Colonic mucosa (tissue), 4 donors: ENCODE measurements around the gene GALNT18. TPM values are rescaled to one million over a fixed set of nuclear protein-coding genes. Genes with fewer than 3 reads are reported as not detected.

Experiments
- DNase-seq: peaks from one replicate; pipeline ENCODE4 v3.0.0-alpha.2; 2020
- H3K27ac ChIP-seq: fragments of 200-600 bp; one replicate; pipeline ENCODE4 v1.8.0; 2021
- H3K27me3 ChIP-seq: fragments of 200-600 bp; one replicate; pipeline ENCODE4 v1.8.0; 2021
- H3K36me3 ChIP-seq: fragments of 200-600 bp; one replicate; pipeline ENCODE4 v1.8.0; 2021
- H3K4me1 ChIP-seq: fragments of 200-600 bp; one replicate; pipeline ENCODE4 v1.8.0; 2021; ENCODE audit warnings: mild to moderate bottlenecking
- H3K4me3 ChIP-seq: fragments of 200-600 bp; one replicate; pipeline ENCODE4 v1.8.0; 2021
- H3K9ac ChIP-seq, 2 donors: one replicate each; pipeline ENCODE4 v1.7.0; 2013; ENCODE audit warnings: control low read depth in 2 of 2, low read depth in 2 of 2, low read length in 2 of 2
- H3K9me3 ChIP-seq: fragments of 200-600 bp; one replicate; pipeline ENCODE4 v1.8.0; 2021
- intact Hi-C: fragments of 100-400 bp; cut with DNase I; formaldehyde crosslinking; loops from one replicate; pipeline ENCODE4 v1.14.1; 2022
- total RNA-seq, 2 donors: library from RNA; stranded (reverse); fragmentation: NEBNext Ultra II Directional in 1 of 2; extraction: Animal tissue kit (Norgen Biotek cat#: 25700) in 1 of 2; gene quantifications; one replicate each; pipeline ENCODE4 v1.2.1, GENCODE V29; 2021
- TF ChIP-seq, protein P1 (sequence below): fragments of 200-600 bp; IDR thresholded peaks from one replicate; pipeline ENCODE4 v1.8.0; 2022; ENCODE audit warnings: antibody characterized with exemption, mild to moderate bottlenecking
- donor health status: healthy.
- donor health status: DM: no; HTN: no; CAD: no.
- donor health status: DM: no; HTN: no; CAD: no.

Gene GALNT18
- total RNA-seq, 2 donors from 2014 or later, result 3.6 to 8.3 TPM

DNA sequence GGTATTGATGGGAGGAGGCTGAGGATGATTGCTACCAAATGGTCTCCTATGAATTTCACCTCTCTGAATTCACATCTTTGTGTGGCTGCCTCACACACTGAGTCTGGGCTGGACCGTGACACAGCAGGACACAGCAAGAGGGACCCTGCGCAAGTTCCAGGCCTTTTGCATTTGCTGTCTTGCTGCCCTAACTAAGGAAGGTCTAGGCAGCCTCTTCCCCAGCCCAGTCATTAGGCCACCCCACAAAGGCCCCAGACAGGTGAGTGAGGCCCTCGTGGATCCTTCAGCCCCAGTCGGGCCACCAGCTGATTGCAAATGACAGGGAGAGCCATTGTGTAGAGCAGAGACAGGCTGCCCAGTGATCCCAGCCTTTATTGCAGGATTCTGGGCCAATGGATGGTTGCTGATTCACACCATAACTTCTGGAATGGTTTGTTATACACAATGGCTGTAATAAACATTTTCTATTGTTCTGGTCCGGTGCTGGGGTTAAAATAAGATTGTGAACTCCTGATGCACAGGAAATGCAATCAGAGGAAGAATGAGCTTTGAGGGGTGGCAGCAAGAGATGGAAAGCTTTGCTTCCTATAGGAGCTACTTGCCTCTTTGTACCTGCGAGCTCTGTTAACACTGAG is 240.2 kb downstream of the GALNT18 start:
- H3K9me3 ChIP-seq, result no peaks in the 10 kb centered on the region
- no peak for DNase-seq
- no peak overlapping the region for H3K9ac ChIP-seq
- intact Hi-C loops, result no loop called here
- H3K27me3 ChIP-seq, result no peaks in the 10 kb centered on the region
- H3K4me3 ChIP-seq, result no peak overlapping the region
- H3K36me3 ChIP-seq, result no peaks in the 10 kb centered on the region
- H3K4me1 ChIP-seq, result no peaks in the 10 kb centered on the region
- H3K27ac ChIP-seq, result no peak overlapping the region
- TF ChIP-seq, protein P1, sequence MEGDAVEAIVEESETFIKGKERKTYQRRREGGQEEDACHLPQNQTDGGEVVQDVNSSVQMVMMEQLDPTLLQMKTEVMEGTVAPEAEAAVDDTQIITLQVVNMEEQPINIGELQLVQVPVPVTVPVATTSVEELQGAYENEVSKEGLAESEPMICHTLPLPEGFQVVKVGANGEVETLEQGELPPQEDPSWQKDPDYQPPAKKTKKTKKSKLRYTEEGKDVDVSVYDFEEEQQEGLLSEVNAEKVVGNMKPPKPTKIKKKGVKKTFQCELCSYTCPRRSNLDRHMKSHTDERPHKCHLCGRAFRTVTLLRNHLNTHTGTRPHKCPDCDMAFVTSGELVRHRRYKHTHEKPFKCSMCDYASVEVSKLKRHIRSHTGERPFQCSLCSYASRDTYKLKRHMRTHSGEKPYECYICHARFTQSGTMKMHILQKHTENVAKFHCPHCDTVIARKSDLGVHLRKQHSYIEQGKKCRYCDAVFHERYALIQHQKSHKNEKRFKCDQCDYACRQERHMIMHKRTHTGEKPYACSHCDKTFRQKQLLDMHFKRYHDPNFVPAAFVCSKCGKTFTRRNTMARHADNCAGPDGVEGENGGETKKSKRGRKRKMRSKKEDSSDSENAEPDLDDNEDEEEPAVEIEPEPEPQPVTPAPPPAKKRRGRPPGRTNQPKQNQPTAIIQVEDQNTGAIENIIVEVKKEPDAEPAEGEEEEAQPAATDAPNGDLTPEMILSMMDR, result no peak

DNA sequence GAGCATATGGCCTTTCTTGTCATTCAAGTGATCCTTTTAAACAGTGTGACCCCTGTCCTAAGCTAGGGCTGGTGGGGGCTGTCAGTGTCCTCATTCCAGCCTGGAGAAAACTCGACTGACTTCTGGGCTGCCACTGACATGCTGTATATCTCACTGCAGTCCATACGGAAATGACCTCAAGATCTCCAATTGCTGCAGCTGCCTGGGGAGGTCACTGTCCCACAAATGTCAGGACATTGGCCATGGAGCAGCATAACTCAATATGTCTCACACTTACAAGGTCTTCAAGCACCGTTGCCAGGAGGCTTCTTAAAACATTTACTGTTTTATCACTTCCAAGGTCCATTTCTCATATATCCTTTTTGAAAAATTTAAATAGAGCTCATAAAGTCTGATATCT is 240.9 kb downstream of the GALNT18 start:
- Histone ChIP-seq H3K4me3 (no peak overlapping the region), H3K27me3 (no peaks in the 10 kb centered on the region), H3K9me3 (no peaks in the 10 kb centered on the region), H3K36me3 (no peaks in the 10 kb centered on the region), H3K9ac (no peak overlapping the region), H3K27ac (no peak overlapping the region), H3K4me1 (no peaks in the 10 kb centered on the region)
- TF ChIP-seq, protein P1, result no peak
- intact Hi-C loops, result no loop called here
- no peak for DNase-seq

DNA sequence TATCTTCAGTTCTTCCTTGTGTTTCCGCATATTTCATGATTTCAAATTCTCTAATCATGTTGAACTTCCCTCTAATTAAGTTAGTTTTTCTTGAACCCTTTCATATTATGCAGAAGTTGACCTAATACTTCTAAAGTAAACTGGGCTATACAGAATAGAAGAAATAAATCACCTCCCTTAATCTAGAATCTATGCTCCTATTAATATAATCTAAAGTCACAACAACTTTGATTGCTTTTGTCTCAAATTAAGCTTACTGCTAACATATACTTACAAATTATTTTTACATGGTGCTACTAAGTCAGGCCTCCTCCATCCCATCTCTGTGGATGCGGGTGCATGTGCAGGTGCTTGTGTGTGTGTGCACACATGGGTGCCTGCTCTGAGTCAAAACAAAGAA is 241.5 kb downstream of the GALNT18 start:
- Histone ChIP-seq H3K9me3 (no peaks in the 10 kb centered on the region), H3K4me1 (no peaks in the 10 kb centered on the region), H3K27ac (no peak overlapping the region), H3K27me3 (no peaks in the 10 kb centered on the region), H3K36me3 (no peaks in the 10 kb centered on the region), H3K9ac (no peak overlapping the region), H3K4me3 (no peak overlapping the region)
- DNase-seq, result no peak
- TF ChIP-seq, protein P1, result no peak
- intact Hi-C loops, result no loop called here

DNA sequence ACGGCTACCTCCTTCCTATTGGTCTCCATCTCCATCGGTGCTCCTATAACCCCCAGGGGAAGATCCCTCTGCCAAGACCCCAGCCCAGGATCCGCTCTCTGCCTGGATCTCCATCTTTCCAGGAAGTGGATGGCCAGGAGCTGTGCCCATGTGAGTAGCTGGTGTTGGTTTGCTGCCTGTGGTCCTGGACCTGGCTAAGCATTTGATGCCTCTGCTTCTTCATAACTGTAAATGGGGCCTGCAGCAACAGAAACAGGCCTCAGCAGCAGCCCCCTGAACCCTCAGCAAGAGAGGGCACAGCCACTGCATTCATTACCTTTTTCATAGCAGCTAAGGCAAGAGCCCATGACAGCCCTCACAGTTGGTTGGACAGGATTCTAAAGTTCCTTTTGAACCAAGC is 242.1 kb downstream of the GALNT18 start:
- intact Hi-C loops, result no loop called here

DNA sequence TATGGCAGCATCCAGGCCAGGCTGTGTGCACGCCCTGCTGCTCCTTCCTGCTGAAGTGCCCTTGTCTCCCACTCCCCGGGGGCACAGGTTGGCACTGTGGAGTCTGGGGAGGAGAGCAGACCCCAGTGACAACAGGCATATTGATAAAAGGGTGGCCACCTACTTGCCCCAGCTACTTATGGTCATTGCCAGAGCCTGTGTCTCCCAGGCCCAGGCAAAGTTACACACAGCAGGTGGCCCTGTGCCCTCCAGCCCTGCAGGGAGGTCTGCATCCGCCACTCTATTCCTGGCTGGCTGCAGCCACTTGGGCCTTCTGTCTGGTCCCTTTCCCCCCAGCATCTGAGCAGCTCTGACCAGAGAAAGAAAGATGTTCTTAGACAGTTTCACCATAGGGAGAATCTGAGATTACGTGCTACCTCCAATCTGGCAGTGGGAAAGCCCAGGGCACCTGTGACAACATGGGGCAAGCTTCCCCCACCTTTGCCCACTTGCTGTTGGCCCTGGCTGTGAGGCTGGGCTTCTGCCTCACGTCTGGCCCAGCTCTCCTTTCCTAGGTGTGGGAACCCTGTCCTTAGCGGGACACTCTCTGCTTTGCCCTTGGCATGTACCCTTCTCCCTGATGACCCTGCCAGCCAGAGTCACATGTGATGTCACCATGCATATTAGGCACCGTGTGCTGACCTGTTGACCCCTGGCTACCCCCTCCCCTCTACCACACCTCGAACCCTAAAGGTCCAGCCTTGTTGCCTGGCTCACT is 243.4 kb downstream of the GALNT18 start:
- TF ChIP-seq, protein P1, result no peak
- Histone ChIP-seq H3K36me3 (no peaks in the 10 kb centered on the region), H3K27me3 (no peaks in the 10 kb centered on the region), H3K4me3 (no peak overlapping the region), H3K4me1 (no peaks in the 10 kb centered on the region), H3K27ac (no peak overlapping the region), H3K9ac (no peak overlapping the region), H3K9me3 (no peaks in the 10 kb centered on the region)
- no peak for DNase-seq
- intact Hi-C loops, result no loop called here

More for the DNA sequence above, 242.1 kb downstream of the GALNT18 start:
- TF ChIP-seq, protein P1, result no peak
- no peaks in the 10 kb centered on the region for H3K9me3 ChIP-seq
- no peak overlapping the region for H3K9ac ChIP-seq
- H3K4me3 ChIP-seq, result no peak overlapping the region
- no peaks in the 10 kb centered on the region for H3K36me3 ChIP-seq
- DNase-seq, result no peak
- H3K4me1 ChIP-seq, result no peaks in the 10 kb centered on the region
- no peak overlapping the region for H3K27ac ChIP-seq
- no peaks in the 10 kb centered on the region for H3K27me3 ChIP-seq
